HepG2 (cell line): ENCODE results near the gene FIS1. TPM values are rescaled to one million over a fixed set of nuclear protein-coding genes. Genes with fewer than 3 reads are reported as not detected.
A peak's percentile ranks its signal among the peaks of the same experiment; 100 is the strongest.

Source experiments
- CHD4 ChIP-seq: fragments of 200-600 bp; sonication (generic); IDR thresholded peaks from 2 replicates; pipeline ENCODE4 v1.7.0; 2017; ENCODE audit warnings: mild to moderate bottlenecking, low read length, borderline replicate concordance
- FOXK1 ChIP-seq: sonication (generic); formaldehyde crosslinking; IDR thresholded peaks from 2 replicates; pipeline ENCODE4 v1.4.0; 2020; ENCODE audit warnings: low read depth, missing genetic modification reagents, borderline replicate concordance
- HES4 ChIP-seq: sonication (generic); formaldehyde crosslinking; IDR thresholded peaks from 2 replicates; pipeline ENCODE4 v1.9.0; 2021; ENCODE audit warnings: mild to moderate bottlenecking, missing genetic modification reagents, borderline replicate concordance
- IKZF1 ChIP-seq: fragments of 450-650 bp; IDR thresholded peaks from 2 replicates; pipeline ENCODE4 v1.7.1; 2016
- IRF2 ChIP-seq: IDR thresholded peaks from 2 replicates; pipeline ENCODE4 v1.6.1; 2018; ENCODE audit warnings: missing genetic modification reagents, missing compliant biosample characterization
- KDM5B ChIP-seq: sonication (generic); formaldehyde crosslinking; IDR thresholded peaks from 2 replicates; pipeline ENCODE4 v1.4.0; 2020; ENCODE audit warnings: missing genetic modification reagents, mild to moderate bottlenecking, borderline replicate concordance
- NR2F1 ChIP-seq, 2 experiments: fragments of 450-650 bp in 1 of 2; formaldehyde crosslinking in 1 of 2; IDR thresholded peaks; 2 replicates each; pipeline versions ENCODE4 v1.5.0 to v1.6.1; 2016 to 2020; ENCODE audit warnings: mild to moderate bottlenecking in 1 of 2, missing compliant biosample characterization in 1 of 2, missing genetic modification reagents in 1 of 2, moderate library complexity in 1 of 2
- RARG ChIP-seq: sonication (generic); formaldehyde crosslinking; IDR thresholded peaks from 2 replicates; pipeline ENCODE4 v1.4.0; 2020; ENCODE audit warnings: low read depth, mild to moderate bottlenecking, missing genetic modification reagents
- SAP130 ChIP-seq: IDR thresholded peaks from 2 replicates; pipeline ENCODE4 v1.6.1; 2016; ENCODE audit warnings: low read depth
- SNAPC2 ChIP-seq: sonication (generic); formaldehyde crosslinking; IDR thresholded peaks from 2 replicates; pipeline ENCODE4 v1.8.1; 2022; ENCODE audit warnings: mild to moderate bottlenecking, missing genetic modification reagents
- SRF ChIP-seq: IDR thresholded peaks from 2 replicates; pipeline ENCODE4 v1.6.1; 2011; ENCODE audit warnings: mild to moderate bottlenecking, low read depth, low read length, moderate library complexity
- U2AF1 ChIP-seq: fragments of 200-400 bp; formaldehyde crosslinking; optimal IDR thresholded peaks from 2 replicates; pipeline ENCODE3; 2017; ENCODE audit warnings: mild to moderate bottlenecking, low read depth, low read length
- ZBTB8A ChIP-seq: sonication (generic); formaldehyde crosslinking; IDR thresholded peaks from 2 replicates; pipeline ENCODE4 v1.4.0; 2020; ENCODE audit warnings: mild to moderate bottlenecking, low read depth, missing genetic modification reagents, borderline replicate concordance
- ZFP1 ChIP-seq: IDR thresholded peaks from 2 replicates; pipeline ENCODE4 v1.6.1; 2016
- ZFP82 ChIP-seq: sonication (generic); formaldehyde crosslinking; IDR thresholded peaks from 2 replicates; pipeline ENCODE4 v1.5.1; 2020; ENCODE audit warnings: mild to moderate bottlenecking, missing genetic modification reagents, borderline replicate concordance
- ZMAT3 ChIP-seq: sonication (generic); formaldehyde crosslinking; conservative IDR thresholded peaks from 2 replicates; pipeline ENCODE4 v1.7.0; 2021; ENCODE audit warnings: missing genetic modification reagents
- ZNF124 ChIP-seq: sonication (generic); formaldehyde crosslinking; IDR thresholded peaks from 2 replicates; pipeline ENCODE4 v1.4.0; 2020; ENCODE audit warnings: missing genetic modification reagents
- ZNF264 ChIP-seq: sonication (generic); formaldehyde crosslinking; IDR thresholded peaks from 2 replicates; pipeline ENCODE4 v1.4.0; 2020; ENCODE audit warnings: missing genetic modification reagents
- ZNF3 ChIP-seq: IDR thresholded peaks from 2 replicates; pipeline ENCODE4 v1.7.0; 2017; ENCODE audit warnings: inconsistent platforms
- ZNF557 ChIP-seq: sonication (generic); formaldehyde crosslinking; IDR thresholded peaks from 2 replicates; pipeline ENCODE4 v1.4.0; 2020; ENCODE audit warnings: missing genetic modification reagents
- ZNF879 ChIP-seq: sonication (generic); formaldehyde crosslinking; IDR thresholded peaks from 2 replicates; pipeline ENCODE4 v1.8.1; 2023; ENCODE audit warnings: missing genetic modification reagents
- polyA plus RNA-seq, 8 experiments: library from polyadenylated mRNA; depleted of rRNA in 3 of 8; stranded (reverse) in 7 of 8; unstranded in 1 of 8; fragments of >200 nt; fragmentation: Illumina TruSeq in 4 of 8; extraction: Trizol in 4 of 8; gene quantifications; 2 replicates each; pipeline versions ENCODE4 v1.2.1 to v1.2.3, GENCODE V29; 2011 to 2016; ENCODE audit warnings: low read depth in 4 of 8, missing spikeins in 1 of 8, mixed read lengths in 1 of 8; ENCODE audit not compliant: insufficient read depth in 1 of 8
- total RNA-seq, 5 experiments: library from RNA; depleted of rRNA; stranded (reverse); fragments of >200 nt; fragmentation: Illumina TruSeq; extraction: Trizol; gene quantifications; 2 replicates each; pipeline ENCODE4 v1.2.3, GENCODE V29; 2016; ENCODE audit warnings: low read depth in 1 of 5
- TF ChIP-seq, protein P1 (sequence below): sonication (generic); formaldehyde crosslinking; IDR thresholded peaks from 2 replicates; pipeline ENCODE4 v1.5.1; 2020; ENCODE audit warnings: mild to moderate bottlenecking, missing genetic modification reagents, borderline replicate concordance
- TF ChIP-seq, protein P2 (sequence below): sonication (generic); formaldehyde crosslinking; IDR thresholded peaks from 2 replicates; pipeline ENCODE4 v1.4.0; 2020; ENCODE audit warnings: missing genetic modification reagents; ENCODE audit errors: not compliant biosample characterization
- TF ChIP-seq, protein P3 (sequence below): IDR thresholded peaks from 2 replicates; pipeline ENCODE4 v1.6.1; 2012; ENCODE audit warnings: inconsistent platforms
- TF ChIP-seq, protein P4 (sequence below): sonication (generic); formaldehyde crosslinking; IDR thresholded peaks from 2 replicates; pipeline ENCODE4 v1.4.0; 2020; ENCODE audit warnings: mild to moderate bottlenecking, missing genetic modification reagents

FIS1 gene
- total and polyA plus RNA-seq, 2 of the 13 experiments (the other 11 are each of a cell fraction or from before 2014, with no cell fraction given) = 97.5 to 101 TPM

DNA sequence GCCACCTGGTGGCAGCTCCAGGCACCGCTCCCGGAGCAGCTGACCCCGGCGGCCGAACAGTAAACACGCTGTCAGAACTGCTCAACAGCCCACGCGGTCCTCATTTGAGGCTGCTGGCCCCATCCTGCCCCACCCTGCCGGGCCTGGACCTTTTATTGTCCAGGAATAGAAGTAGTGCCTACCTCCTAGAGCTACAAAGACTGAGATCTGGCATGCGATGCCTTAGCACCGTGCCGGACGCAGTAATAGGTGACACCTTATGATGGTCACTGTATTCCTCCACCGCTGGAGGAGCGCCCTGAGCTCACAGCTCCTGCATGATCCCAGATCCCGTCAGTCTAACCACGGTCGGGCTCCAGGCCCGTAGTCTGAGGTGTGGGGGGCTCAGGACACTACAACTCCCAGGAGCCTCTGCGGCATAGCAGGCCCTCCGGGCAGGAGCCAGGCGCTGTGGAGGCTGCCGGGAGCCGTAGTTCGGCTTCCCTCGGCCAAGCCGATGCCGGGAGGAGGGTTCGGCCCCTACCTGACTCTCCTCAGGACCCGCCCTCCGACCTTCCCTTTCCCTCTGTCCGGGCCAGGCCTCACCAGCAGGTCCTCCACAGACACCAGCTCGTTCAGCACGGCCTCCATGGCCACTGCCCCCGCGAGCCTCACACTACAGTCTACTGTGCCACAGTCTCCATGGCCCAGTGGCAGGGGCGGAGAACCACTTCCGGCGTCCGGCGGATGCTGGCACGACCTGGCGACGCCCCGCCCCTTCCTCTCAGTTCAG, at the start of gene FIS1 (continued):
- TF ChIP-seq, protein P1, sequence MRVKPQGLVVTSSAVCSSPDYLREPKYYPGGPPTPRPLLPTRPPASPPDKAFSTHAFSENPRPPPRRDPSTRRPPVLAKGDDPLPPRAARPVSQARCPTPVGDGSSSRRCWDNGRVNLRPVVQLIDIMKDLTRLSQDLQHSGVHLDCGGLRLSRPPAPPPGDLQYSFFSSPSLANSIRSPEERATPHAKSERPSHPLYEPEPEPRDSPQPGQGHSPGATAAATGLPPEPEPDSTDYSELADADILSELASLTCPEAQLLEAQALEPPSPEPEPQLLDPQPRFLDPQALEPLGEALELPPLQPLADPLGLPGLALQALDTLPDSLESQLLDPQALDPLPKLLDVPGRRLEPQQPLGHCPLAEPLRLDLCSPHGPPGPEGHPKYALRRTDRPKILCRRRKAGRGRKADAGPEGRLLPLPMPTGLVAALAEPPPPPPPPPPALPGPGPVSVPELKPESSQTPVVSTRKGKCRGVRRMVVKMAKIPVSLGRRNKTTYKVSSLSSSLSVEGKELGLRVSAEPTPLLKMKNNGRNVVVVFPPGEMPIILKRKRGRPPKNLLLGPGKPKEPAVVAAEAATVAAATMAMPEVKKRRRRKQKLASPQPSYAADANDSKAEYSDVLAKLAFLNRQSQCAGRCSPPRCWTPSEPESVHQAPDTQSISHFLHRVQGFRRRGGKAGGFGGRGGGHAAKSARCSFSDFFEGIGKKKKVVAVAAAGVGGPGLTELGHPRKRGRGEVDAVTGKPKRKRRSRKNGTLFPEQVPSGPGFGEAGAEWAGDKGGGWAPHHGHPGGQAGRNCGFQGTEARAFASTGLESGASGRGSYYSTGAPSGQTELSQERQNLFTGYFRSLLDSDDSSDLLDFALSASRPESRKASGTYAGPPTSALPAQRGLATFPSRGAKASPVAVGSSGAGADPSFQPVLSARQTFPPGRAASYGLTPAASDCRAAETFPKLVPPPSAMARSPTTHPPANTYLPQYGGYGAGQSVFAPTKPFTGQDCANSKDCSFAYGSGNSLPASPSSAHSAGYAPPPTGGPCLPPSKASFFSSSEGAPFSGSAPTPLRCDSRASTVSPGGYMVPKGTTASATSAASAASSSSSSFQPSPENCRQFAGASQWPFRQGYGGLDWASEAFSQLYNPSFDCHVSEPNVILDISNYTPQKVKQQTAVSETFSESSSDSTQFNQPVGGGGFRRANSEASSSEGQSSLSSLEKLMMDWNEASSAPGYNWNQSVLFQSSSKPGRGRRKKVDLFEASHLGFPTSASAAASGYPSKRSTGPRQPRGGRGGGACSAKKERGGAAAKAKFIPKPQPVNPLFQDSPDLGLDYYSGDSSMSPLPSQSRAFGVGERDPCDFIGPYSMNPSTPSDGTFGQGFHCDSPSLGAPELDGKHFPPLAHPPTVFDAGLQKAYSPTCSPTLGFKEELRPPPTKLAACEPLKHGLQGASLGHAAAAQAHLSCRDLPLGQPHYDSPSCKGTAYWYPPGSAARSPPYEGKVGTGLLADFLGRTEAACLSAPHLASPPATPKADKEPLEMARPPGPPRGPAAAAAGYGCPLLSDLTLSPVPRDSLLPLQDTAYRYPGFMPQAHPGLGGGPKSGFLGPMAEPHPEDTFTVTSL (CRISPR knock-in tag) = 0 out of 2 replicates have a peak, but pooled peaks have one; percentile 49
- TF ChIP-seq, protein P2, sequence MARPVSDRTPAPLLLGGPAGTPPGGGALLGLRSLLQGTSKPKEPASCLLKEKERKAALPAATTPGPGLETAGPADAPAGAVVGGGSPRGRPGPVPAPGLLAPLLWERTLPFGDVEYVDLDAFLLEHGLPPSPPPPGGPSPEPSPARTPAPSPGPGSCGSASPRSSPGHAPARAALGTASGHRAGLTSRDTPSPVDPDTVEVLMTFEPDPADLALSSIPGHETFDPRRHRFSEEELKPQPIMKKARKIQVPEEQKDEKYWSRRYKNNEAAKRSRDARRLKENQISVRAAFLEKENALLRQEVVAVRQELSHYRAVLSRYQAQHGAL (CRISPR knock-in tag) = peak; percentile 27
- no peak for TF ChIP-seq CHD4
- peak; percentile 80 for TF ChIP-seq ZMAT3 (CRISPR knock-in tag)
- no peak for TF ChIP-seq RARG (CRISPR knock-in tag)
- TF ChIP-seq SAP130 (CRISPR knock-in tag) = peak; percentile 76
- TF ChIP-seq ZNF557 (CRISPR knock-in tag) = no peak
- peak; percentile 70 for TF ChIP-seq FOXK1 (CRISPR knock-in tag)
- 0 out of 2 replicates have a peak, but pooled peaks have one; percentile 12 for TF ChIP-seq ZFP1 (CRISPR knock-in tag)
- no peak for TF ChIP-seq ZFP82 (CRISPR knock-in tag)
- no peak for TF ChIP-seq SRF
- TF ChIP-seq, protein P3, sequence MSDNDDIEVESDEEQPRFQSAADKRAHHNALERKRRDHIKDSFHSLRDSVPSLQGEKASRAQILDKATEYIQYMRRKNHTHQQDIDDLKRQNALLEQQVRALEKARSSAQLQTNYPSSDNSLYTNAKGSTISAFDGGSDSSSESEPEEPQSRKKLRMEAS = peak; percentile 90
- peak; percentile 62 for TF ChIP-seq ZNF264 (CRISPR knock-in tag)
- TF ChIP-seq HES4 (CRISPR knock-in tag) = no peak; the same call in 1 of the 2 replicates
- no peak for TF ChIP-seq U2AF1
- peak; percentile 73; the same call in 1 of the 2 replicates for TF ChIP-seq KDM5B (CRISPR knock-in tag)
- TF ChIP-seq IRF2 (CRISPR knock-in tag) = peak; percentile 51; the same call in 1 of the 2 replicates
- TF ChIP-seq ZBTB8A (CRISPR knock-in tag) = no peak
- TF ChIP-seq, protein P4, sequence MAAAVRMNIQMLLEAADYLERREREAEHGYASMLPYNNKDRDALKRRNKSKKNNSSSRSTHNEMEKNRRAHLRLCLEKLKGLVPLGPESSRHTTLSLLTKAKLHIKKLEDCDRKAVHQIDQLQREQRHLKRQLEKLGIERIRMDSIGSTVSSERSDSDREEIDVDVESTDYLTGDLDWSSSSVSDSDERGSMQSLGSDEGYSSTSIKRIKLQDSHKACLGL (CRISPR knock-in tag) = peak; percentile 90; the same call in 1 of the 2 replicates
- peak in 1 of 2 experiments; percentile 45; a peak in 1 of 4 replicates for TF ChIP-seq NR2F1 (CRISPR knock-in tag; IDR thresholded peaks at IDR 0.05)
- no peak for TF ChIP-seq ZNF3 (CRISPR knock-in tag)
- TF ChIP-seq ZNF879 (CRISPR knock-in tag) = peak; percentile 19; the same call in 1 of the 2 replicates
- peak; percentile 81 for TF ChIP-seq SNAPC2 (CRISPR knock-in tag)
- peak; percentile 46; the same call in 1 of the 2 replicates for TF ChIP-seq ZNF124 (CRISPR knock-in tag)
- TF ChIP-seq IKZF1 = no peak
